HG03103 (cell line): ENCODE results near the gene COL27A1.
"Not testable (repeated sequence)": the region's sequence is repeated elsewhere in the genome, so short reads cannot be mapped to it uniquely, and the experiment has no call there.

ENCODE experiments used
- ATAC-seq: cut with Tn5 transposase; IDR thresholded peaks from one replicate; pipeline ENCODE4 v1.9.1; 2021; ENCODE audit warnings: low read depth; ENCODE audit not compliant: unreplicated experiment

COL27A1 gene

DNA sequence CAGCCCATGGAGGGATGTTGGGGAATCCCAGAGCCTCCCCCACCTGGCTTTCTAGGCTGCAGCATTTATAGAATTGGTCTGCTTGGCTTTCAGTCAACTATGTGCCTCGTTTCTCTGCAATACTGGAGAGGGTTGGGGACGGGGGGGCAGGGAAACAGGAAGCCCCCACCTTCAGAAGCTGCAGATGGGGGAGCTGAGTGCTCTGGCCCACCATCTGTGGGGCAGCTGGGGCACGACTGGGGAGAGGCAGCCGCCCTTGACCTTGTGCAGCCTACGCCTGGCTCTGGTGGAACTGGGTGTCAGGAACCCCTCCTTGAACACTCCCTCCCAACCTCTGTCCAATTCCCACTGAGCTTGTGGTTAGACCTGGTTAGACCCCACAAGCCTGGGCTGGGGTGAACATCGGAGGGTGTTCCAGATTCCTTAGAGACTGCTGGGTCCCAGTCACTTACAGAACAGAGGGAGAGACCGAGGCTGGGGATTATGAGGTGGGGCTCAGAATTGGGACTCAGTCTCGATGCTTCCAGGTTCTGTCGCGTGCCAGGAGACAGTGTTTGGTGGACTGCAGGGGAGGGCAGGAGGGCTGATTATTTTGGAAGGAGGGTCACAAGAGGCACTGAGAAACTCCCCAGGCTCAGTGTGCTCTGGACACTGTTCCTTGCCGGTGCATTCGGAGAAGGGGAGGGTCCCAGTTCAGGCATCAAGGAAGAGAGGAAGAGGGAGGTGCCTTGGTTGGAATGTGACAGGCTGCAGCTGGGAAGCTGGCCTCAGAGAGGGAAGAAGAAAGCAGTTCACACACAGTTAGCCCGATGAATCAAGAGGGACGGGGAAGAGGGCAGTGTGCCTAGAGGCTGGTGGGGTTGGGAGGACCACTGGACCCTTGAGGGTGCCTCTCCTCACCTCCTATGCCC is 25.6 kb downstream of the COL27A1 start:
- no peak for ATAC-seq

GRCh38 chr9:114181607-114182409 is 26.5 kb downstream of the COL27A1 start:
- no peak for ATAC-seq

GRCh38 chr9:114183006-114183405 is 27.7 kb downstream of the COL27A1 start:
- ATAC-seq = no peak

GRCh38 chr9:114184071-114184470 is 28.7 kb downstream of the COL27A1 start:
- ATAC-seq = no peak

DNA sequence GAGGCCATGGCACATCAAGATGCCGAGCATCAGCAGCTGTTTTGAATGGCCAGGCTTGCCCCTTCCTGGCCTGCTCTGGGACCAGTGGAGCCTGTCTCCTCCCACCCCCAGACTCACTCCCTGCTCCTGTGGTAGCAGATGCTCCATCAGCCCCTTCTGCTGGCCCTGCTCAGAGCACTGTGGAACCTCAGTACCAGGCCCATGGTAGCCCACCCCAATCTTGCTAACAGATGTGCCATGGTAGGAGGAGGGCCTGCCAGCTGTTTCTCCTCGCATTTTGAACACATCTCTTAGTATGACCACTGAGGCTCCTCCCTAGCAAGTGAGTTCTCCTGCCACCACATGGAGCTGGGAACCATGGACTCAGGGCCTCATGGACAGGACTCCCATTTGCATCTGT is 29.5 kb downstream of the COL27A1 start:
- no peak for ATAC-seq

DNA sequence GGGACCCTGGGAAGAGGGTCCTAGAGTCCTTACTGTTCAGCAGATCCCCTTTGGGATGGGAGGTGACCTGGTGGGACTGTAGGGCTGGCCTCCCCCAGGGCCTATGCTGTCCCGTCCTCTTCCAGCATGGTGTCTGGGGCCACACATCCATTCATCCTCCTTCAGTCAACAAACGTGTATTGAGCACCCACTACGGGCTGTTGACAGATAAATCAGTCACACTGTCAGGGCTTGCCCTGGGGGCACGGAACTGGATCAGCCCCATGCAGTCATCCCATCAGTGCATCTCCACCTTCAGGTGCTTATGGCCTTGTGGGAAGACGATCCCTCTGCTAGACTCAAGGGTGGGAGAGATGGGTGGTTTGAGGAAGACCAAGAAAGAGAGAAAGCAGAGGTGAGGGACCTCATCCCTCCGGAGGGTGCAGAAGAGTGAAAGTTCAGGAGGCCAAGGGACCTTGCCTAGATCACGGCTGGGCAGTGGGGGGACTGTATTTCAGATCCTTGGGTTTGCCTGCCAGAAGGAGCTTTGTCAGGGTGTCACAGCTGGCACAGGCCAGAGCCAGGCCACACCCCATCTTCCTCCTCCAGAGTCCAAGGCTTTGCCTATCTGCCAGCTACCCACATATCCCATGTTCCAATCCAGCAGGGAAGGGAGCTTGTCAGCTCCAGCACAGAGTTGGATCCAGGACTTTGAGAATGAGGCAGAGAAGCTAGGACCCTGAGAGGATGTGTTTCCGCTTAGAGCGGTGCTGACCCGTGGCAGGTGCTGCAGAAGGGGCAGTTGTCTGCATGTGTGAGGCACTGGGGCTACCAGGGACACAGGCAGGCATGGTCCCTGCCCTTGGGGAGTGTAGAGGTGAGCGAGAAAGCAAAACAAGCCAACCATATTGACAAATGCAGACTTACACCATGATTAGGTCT is 30.5 kb downstream of the COL27A1 start:
- ATAC-seq = no peak

- no peak for ATAC-seq
These were observed 31.4 kb downstream of the COL27A1 start for GRCh38 chr9:114186605-114187289.

DNA sequence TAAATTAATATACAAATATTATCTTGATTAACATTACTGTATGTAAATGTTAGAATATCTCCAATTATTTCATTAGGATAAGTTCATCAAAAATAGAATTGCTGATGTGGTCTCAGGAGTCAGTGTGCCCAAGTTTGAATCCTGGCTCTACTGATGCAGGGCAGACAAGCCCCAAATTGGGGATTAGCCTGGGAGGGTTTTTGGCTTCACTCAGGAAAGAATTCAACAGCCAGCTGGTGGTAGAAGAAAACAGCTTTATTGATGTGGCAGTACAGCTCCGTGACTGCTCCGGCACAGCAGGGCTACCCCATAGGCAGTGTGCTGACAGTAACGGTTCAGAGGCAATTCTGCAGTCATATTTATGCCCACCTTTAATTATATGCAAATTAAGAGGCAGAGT is 32.5 kb downstream of the COL27A1 start:
- ATAC-seq = no peak

- ATAC-seq = no peak
These were observed 34.7 kb downstream of the COL27A1 start for GRCh38 chr9:114189823-114190562.

DNA sequence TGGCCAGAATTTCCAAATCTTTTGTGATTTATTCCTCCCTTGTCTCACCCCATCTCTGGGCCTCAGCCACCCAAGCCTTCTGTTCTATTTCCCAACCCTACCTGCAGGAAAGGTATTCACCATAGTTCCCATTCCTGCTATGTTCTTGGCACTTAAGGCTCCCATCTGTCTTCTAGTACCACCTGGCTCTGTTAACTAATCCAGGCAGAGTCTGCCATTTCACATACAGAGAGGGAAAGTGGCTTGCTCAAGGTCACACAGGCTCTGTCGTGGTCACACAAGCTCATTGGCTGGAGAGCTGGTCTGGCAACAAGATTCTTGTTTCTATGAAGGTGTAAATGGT is 35.2 kb downstream of the COL27A1 start:
- ATAC-seq = no peak

- ATAC-seq = not testable (repeated sequence)
These were observed 36.1 kb downstream of the COL27A1 start for GRCh38 chr9:114191402-114191801.

- no peak for ATAC-seq
These were observed 37.2 kb downstream of the COL27A1 start for GRCh38 chr9:114192539-114192938.

DNA sequence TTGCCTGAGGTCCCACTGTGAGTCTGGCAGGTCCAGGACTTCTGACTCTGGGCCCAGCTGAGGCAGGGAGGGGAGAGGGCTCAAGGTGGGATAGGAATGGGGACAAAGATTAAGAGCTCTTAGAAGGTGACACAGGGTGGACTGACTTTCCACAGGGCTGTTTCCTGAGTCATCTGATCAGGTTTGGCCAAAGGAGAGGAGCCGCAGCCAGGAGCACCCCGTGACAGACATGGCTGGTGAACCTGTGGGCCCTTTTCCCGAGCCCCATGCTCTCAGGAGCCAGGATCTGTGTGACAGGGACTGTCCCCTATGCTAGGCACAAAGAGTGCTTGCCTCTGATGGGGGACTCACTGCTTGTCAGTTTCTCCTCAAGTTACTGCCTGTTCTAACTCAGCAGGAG is 37.8 kb downstream of the COL27A1 start:
- ATAC-seq = no peak

DNA sequence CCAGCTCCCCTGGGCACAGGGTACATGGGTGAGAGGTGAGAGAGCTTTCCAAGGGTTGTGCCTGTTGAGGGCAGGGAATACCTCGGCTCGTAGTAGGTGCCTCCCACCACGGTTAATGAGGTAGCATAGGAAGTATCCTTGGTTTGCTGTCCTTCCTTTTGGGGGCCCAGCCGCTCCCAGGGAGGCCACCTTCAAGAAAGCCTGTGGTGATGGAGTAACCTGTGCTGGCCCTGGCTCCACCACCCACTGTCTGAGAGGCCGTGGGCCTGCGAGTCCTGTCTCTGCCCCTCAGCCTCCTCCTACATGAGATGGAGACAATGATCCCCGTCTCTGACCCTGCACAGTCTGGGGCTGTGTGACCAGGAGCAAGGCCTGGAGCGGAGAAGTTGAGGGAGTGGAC is 40.8 kb downstream of the COL27A1 start:
- ATAC-seq = no peak

- no peak for ATAC-seq
These were observed 41.8 kb downstream of the COL27A1 start for GRCh38 chr9:114196979-114197622.

- no peak for ATAC-seq
These were observed 43.1 kb downstream of the COL27A1 start for GRCh38 chr9:114198249-114199040.

DNA sequence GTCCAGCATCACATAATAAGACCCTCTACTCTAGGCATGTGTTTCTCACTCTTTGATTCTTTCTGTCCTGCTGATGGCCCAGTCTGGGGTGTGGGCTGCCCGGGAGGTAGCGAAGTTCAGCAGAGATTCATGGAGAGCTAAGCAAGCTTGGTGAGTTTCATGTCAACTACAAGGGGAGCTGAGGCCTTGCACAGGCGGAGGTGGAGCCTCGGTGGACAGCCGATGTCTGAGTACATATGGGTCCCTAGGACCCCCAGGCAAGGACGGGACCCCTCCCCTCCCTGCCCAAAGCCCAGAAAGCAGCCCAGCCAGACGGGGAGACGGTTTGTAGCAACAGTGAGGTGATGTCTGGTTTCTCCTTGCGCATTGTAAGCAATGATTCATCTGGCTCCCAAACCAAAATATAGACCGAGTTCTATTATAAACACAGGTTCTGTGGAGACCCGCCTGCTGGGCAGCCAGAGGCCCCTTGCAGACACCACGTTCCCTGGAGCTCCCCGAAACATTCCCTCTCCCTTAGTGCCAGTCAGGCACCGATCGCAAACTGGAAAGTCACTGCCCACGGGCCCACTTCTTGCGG is 45.5 kb downstream of the COL27A1 start:
- no peak for ATAC-seq

GRCh38 chr9:114202396-114202795 is 47.1 kb downstream of the COL27A1 start:
- no peak for ATAC-seq
